HL-60/S4 (cell line): ENCODE data around the gene DACH1.

ENCODE experiments used
- in situ Hi-C: fragments of 300-500 bp; cut with MboI; formaldehyde crosslinking; loops from 2 replicates; pipeline ENCODE4 v1.14.3; 2022; ENCODE audit warnings: low sequenced_read_pairs

Gene DACH1

GRCh38 chr13:71718931-71719330 lies 148.1 kb downstream of the DACH1 start:
- in situ Hi-C loops, result no loop called here

DNA sequence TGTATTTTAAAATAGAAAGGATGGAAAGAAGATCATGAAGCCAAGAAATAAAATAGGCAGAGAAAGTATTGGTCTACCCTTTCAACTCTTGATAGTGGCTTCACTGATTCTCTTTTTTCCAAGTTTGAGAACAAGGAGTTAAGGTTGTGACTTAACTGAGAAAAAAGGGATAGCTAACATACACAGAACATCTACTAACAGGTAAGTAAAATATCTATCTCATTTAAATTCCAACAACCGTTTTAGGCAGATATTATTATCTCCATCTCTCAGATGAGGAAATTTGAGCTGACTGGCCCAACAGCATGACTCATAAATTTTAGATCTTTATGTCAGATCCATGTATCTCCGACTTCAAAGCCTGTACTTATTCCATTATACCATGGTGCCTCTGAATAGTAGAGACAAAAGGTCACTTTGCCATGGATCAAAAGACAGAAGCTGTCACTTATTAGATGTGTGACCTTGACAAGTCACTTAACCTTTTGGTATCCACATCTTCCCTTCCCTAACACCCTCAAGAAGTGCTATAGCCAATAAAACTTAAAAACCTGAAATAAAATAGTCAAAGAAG lies 152.1 kb downstream of the DACH1 start:
- in situ Hi-C loops, result no loop called here

- in situ Hi-C loops, result no loop called here
Observed at GRCh38 chr13:71712988-71713653, 153.9 kb downstream of the DACH1 start.

DNA sequence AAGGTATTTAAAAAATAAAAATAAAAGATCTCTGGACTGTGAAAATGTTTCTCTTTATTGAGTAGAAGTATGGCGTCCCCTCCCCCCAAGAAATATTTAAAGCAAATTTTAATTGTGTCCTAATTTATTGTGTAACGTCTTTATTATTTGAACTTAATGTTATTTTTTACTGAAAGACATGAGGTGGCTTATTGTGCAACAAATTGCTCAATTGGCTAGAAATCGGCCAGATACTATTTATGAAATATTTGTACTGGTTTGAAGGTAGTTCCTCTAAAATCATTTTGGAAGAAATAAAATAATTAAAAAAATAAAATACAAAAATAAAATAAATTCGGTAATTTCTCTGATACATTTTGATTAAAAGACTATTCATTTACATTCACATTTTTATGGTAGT lies 162.3 kb downstream of the DACH1 start:
- in situ Hi-C loops, result no loop called here

DNA sequence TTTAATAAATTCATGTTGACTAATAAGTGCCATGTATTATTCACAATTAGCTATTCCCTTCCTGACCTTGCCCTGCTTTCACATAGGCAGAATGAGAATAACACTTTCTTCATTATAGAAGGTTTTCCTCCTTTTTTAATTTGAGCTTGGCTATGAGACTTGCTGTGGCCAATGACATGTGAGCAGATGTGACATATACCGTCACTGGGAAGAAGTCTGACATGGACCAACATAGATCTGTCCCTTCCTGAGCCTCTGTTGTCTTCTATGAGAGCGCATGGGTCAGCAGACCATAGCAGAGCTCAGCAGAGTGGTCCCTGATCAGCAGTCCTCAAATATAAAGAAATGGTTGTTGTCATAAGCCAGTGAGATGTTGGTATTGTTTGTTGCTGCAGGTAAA lies 163.9 kb downstream of the DACH1 start:
- in situ Hi-C loops, result no loop called here

DNA sequence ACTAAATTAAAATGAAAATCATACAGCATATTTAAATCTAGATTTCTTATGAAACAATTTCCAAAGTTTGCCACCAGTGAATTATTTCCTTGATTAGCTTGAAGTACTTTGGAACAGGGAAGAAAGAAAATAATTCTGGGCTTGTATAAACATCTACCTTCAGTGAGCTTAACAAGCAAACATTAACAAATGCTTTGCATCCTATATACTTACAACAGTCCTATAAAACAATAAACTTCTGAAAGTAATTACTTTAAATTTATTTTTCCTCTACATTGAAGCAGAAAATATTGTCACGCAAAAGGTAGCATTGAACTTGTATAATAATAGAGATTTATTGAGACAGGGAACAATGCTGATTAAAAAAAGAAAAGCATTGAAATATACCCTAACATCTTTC lies 164.8 kb downstream of the DACH1 start:
- in situ Hi-C loops, result no loop called here

DNA sequence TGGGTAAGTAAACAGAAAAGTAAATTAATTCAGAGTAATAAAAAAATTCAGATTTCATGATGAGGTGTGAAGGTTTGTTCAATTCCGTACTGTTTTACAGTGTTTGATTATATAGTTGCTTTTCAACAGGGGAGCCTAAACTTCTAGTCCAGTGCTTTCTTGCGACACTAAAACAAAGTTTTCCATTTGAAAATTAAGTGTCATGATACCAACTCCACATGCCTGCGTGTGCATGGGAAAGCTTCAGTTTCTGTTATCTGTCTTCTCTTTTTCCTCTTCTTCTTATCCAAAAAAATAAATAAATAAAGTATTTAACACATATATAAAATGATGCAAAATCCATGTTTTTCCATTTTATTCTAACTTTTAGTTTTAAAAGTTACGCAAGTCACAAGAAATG lies 165.3 kb downstream of the DACH1 start:
- in situ Hi-C loops, result no loop called here

DNA sequence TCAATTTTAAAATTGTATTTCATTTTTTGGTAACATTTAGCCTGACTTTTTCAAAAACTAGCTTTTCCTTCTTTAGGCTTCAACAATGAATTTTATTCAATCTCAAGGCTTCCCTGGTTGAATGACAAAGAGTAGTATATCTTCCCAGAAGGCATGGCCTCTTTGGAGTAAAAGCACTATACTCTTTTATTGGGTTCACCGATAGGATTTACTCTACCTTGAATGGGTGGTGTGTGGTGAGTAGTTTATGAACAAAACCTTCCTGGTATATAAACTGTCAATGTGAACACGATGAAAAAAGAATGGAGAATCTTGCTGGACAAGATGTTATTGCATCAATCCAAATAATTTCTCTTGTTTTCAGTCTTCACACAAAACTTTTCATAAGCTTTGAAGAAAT lies 167.7 kb downstream of the DACH1 start:
- in situ Hi-C loops, result no loop called here

- in situ Hi-C loops, result no loop called here
Observed at GRCh38 chr13:71695662-71696061, 171.3 kb downstream of the DACH1 start.

DNA sequence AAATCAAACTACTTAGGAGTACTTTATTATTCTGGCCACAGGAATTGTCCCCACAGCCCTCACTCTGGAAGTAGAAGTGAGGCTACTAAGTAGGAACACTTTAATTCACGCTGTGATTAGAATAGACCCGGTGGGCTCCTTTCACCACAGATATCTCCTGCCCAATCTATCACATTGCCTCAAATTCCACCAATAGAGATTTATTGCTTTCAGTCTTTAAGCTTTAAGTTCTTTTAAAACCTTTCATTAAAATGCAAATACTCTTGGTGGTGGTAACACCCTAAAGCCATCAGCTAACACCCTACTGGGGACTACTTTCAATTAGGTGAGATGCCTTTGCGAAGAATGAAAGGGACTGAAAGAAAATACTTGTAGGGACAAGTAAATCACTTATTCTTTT lies 181.9 kb downstream of the DACH1 start:
- in situ Hi-C loops, result no loop called here

DNA sequence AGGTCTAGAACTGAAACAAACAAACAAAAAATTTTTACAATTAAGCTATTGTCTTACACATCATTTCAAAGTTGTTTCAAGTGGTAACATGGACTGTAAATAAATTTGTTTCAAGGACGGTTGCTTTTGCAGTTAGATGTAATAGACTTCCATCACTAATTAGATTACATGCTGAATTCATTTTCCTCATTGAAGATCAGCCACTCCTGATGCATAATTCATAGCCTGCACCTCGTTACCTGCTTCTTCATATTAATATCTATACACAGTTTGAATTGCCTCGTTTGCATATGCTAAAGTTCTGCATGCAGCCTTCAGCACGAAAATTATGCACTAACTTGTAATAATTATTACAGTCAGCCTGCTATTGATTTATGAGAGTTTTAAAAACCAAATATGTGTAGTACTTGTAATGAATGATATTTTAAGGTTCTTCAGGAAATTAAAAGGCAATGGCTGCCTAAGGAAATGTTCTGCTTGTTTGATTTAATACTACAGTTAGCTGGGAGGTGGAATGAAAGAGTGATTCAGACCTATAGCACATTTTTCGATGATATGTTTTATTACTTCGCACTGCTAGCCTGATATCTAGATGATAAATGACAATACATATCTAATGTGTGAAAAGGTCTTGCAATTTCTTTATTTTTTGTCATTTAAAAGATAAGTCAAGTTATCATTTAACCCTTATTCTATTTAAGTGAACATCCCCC lies 184.9 kb downstream of the DACH1 start:
- in situ Hi-C loops, result no loop called here

DNA sequence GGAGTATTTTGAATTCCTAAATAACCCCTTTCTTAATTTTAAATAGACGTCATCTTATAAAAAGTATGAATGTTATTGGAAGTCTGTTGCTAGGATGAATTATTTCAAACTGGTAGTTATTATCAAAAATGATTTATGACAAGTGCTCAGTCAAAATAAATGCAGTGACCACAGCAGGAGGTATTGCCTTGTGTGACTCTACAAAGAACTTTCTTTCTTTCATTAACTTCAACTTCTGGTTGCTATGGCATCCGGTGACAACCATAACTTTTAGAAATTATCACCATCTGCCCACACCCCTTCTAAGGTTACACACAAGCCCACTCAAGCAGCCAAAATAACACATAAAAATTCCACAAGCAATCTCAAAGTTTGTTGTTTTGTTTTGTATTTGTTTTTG lies 189.9 kb downstream of the DACH1 start:
- in situ Hi-C loops, result no loop called here

- in situ Hi-C loops, result no loop called here
Observed at GRCh38 chr13:71672512-71672911, 194.5 kb downstream of the DACH1 start.

DNA sequence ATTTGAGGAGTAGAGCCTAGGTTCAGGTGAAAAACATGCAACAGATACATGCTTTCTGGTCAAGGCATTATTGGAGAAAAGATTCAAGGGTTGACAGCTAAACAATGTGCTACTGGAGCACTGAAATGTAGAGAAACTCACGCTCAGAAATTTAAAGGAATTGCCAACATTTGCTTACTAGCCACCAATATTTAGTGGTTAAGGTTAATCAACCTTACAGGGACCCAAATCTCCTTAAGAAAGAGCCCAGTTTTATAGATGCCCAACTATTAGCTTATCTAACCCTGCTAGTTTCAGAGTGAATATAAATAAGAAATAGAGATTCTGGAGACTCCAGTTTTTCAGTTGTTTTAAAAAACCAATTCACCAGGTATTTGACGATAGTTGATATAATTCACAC lies 203.6 kb downstream of the DACH1 start:
- in situ Hi-C loops, result no loop called here

DNA sequence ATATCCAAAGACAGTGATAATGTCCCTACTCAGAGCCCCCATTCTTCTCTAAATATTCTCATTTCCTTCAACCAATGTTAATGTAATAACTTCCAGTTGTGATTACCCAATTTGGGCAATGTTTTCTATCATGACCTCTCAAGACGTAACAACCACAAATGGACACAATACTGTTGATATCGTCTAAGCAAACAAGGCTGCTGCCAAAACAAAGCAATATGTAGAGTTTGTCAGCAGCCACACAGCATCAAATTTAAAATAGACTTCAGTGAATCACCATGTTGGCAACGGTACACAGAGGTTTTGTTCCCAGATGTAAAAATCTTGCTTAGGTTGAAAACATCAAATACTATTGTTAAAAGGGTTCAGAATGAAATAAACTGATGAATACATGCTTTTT lies 205.1 kb downstream of the DACH1 start:
- in situ Hi-C loops, result no loop called here

- in situ Hi-C loops, result no loop called here
Observed at GRCh38 chr13:71659404-71659803, 207.6 kb downstream of the DACH1 start.

DNA sequence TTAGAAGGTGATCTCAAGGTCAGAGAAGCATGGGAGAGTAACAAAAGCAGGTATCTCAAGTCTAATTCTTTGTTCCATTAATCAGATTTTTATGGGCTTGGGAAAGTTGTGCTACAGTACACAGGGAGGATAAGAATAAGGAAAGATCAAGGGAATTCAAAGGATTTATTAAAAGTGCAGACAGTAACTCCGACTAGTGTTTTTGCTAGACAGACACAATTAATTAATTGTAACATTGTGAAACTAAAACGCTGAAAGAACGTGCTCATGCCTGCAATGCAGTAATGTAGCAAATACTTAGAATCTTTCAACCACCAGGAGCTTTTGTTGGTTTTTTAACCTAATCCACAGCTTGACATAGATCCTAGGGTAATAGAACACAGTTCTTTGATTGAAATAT lies 221.5 kb downstream of the DACH1 start:
- in situ Hi-C loops, result no loop called here

DNA sequence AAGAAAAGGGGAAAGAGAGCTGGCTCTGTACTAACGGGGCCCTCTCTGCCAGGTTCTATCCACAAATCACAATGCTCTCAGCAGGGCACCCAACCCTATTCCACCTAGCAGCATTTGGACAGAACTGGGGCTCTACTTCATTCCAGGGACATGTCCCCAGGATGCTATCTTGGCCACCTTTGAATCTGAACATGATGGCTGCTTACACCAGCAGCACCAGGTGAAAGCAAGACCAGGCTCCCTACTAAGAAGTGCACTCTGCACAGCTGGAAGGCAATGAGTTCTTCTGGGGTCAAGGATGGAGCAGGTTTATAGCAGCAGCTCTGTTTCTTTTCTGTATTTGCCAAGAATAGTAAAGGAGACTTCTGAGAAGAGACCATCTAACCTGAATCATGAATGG lies 222.4 kb downstream of the DACH1 start:
- in situ Hi-C loops, result no loop called here

- in situ Hi-C loops, result no loop called here
Observed at GRCh38 chr13:71643448-71643860, 223.6 kb downstream of the DACH1 start.

GRCh38 chr13:71638751-71639150 lies 228.3 kb downstream of the DACH1 start:
- in situ Hi-C loops, result no loop called here

DNA sequence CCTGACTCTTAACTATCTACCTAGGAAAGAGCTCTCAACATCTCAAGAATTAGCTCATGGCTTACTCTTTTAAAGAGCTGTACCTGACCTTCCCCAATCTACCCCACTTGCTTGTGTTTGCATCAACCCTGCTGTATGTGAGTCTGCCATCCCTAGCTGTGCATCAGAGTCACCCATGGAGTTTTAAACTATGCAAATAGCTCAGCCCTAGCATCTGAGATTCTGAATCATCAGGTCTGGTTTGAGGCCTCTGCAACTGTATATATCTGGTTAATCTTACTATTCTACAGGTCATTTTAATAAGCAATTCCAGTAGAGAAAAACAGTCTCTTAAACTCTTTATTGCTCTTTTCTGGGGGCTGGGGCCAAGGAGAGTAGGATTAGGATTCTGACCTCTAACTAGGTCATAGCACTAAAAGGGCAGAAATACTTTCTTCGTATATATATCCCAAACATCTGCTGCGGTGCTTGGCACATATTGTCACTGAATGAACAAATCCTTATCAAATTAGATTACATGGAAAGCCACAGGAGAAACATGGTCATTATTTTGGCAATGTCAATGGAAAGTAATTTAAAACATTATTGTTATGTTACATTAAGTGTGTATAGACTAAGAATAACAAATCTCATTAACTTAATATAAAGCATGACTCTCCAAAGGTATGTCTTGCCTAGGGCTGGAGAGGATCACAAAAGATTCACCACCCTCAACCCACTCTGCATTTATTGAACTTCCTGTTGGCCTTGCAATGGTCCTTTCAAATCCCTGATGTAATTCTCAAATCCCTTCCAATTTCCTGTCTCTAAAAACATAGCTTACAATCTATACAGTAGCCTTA lies 232.2 kb downstream of the DACH1 start:
- in situ Hi-C loops, result no loop called here

DNA sequence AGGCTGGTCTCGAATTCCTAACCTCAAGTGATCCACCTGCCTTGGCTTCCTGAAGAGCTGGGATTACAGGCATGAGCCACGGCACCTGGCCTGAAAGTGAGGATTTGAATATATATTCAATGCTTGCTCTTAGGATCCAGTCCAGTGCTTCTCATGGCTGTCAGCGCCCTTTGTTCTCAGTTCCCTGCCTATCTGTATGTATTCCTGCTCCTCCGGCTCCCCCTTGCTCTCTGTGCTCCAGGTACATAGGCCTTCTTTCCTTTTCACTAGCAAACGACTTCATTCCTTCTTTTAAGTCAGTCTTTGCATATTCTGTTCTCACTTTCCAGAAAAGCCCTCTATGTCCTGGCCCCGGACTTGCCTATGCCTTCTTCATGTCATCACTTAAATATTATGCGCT lies 232.8 kb downstream of the DACH1 start:
- in situ Hi-C loops, result no loop called here
